IMR-90 (cell line): ENCODE data around the gene NUB1. TPM values are rescaled to one million over a fixed set of nuclear protein-coding genes. Genes with fewer than 3 reads are reported as not detected.

Source experiments
- ATAC-seq: fragments of 200-7000 bp; cut with Tn5 transposase; 2 replicates; pipeline ENCODE4 v1.9.1; 2020; ENCODE audit warnings: low read depth, mild to moderate bottlenecking, moderate library complexity
- BruUV-seq: library from RNA; stranded (reverse); fragments of 400-500 nt; replicated peaks from 2 replicates; lab custom pipeline; 2021; lab: Mats Ljungman, UMichigan
- CTCF ChIA-PET: fragments of 300-600 bp; formaldehyde crosslinking; extraction: SDS; loops from one replicate; lab custom pipeline; 2021; ENCODE audit warnings: antibody characterized with exemption; lab: Yijun Ruan, JAX
- POLR2A ChIA-PET: fragments of 300-600 bp; sonication (Branson Sonifier 250); formaldehyde crosslinking; loops from one replicate; lab custom pipeline; 2022; ENCODE audit warnings: antibody characterized with exemption; ENCODE audit not compliant: unreplicated experiment; lab: Charles Lee
- DNase-seq: peaks from one replicate; pipeline ENCODE4 v3.0.0; 2013
- H2AFZ ChIP-seq: replicated peaks from 2 replicates; pipeline ENCODE3; 2013; ENCODE audit warnings: low read length, mild to moderate bottlenecking; ENCODE audit not compliant: poor library complexity
- H2AK5ac ChIP-seq: 2 replicates; pipeline ENCODE4 v1.6.1; 2013; ENCODE audit warnings: low read depth, low read length, inconsistent platforms
- H2AK9ac ChIP-seq: replicated peaks from 2 replicates; pipeline ENCODE3; 2013; ENCODE audit warnings: mild to moderate bottlenecking, low read depth, low read length, moderate library complexity; ENCODE audit not compliant: poor library complexity
- H2BK120ac ChIP-seq: 2 replicates; pipeline ENCODE4 v1.6.1; 2013; ENCODE audit warnings: low read depth, low read length, inconsistent platforms
- H2BK15ac ChIP-seq: 3 replicates; pipeline ENCODE4 v1.6.1; 2013; ENCODE audit warnings: low read depth, low read length, inconsistent platforms
- H2BK20ac ChIP-seq: 2 replicates; pipeline ENCODE4 v1.6.1; 2013; ENCODE audit warnings: low read depth, mild to moderate bottlenecking, inconsistent platforms, low read length, moderate library complexity
- H2BK5ac ChIP-seq: 2 replicates; pipeline ENCODE4 v1.6.1; 2013; ENCODE audit warnings: mild to moderate bottlenecking, low read depth, low read length, inconsistent platforms; ENCODE audit not compliant: poor library complexity, severe bottlenecking
- H3K14ac ChIP-seq: replicated peaks from 2 replicates; pipeline ENCODE4 v1.6.1; 2013; ENCODE audit warnings: low read depth, low read length, inconsistent platforms
- H3K18ac ChIP-seq: 2 replicates; pipeline ENCODE4 v1.6.1; 2013; ENCODE audit warnings: low read depth, low read length, control low read depth
- H3K23ac ChIP-seq: 2 replicates; pipeline ENCODE4 v1.6.1; 2013; ENCODE audit warnings: low read depth, low read length, inconsistent platforms
- H3K27ac ChIP-seq: 2 replicates; pipeline ENCODE4 v1.5.1; 2013; ENCODE audit warnings: mild to moderate bottlenecking, control low read depth, low read length; ENCODE audit not compliant: insufficient read depth
- H3K27me3 ChIP-seq: 2 replicates; pipeline ENCODE4 v1.6.1; 2013; ENCODE audit warnings: low read length; ENCODE audit not compliant: control insufficient read depth, insufficient read depth
- H3K36me3 ChIP-seq: 2 replicates; pipeline ENCODE4 v1.6.1; 2013; ENCODE audit warnings: low read length, mixed read lengths; ENCODE audit not compliant: control insufficient read depth, insufficient read depth
- H3K4ac ChIP-seq: 2 replicates; pipeline ENCODE4 v1.6.1; 2013; ENCODE audit warnings: low read depth, low read length, inconsistent platforms
- H3K4me1 ChIP-seq: 2 replicates; pipeline ENCODE4 v1.6.1; 2013; ENCODE audit warnings: low read length, mixed read lengths; ENCODE audit not compliant: control insufficient read depth, insufficient read depth
- H3K4me2 ChIP-seq: 2 replicates; pipeline ENCODE4 v1.6.1; 2013; ENCODE audit warnings: low read depth, mild to moderate bottlenecking, control low read depth, low read length, moderate library complexity
- H3K4me3 ChIP-seq: 2 replicates; pipeline ENCODE4 v1.5.1; 2013; ENCODE audit warnings: low read depth, mild to moderate bottlenecking, control low read depth, low read length, moderate library complexity; ENCODE audit not compliant: insufficient read depth
- H3K56ac ChIP-seq: 2 replicates; pipeline ENCODE4 v1.6.1; 2013; ENCODE audit warnings: low read length, inconsistent platforms; ENCODE audit not compliant: insufficient read depth; ENCODE audit errors: extremely low read depth
- H3K79me1 ChIP-seq, 2 experiments: 2 replicates each; pipeline ENCODE4 v1.6.1; 2013; ENCODE audit warnings: low read length in 2 of 2, inconsistent platforms in 1 of 2, low read depth in 1 of 2
- H3K9ac ChIP-seq: 2 replicates; pipeline ENCODE4 v1.6.1; 2013; ENCODE audit warnings: low read depth, low read length, control low read depth
- H3K9me1 ChIP-seq: 2 replicates; pipeline ENCODE4 v1.6.1; 2013; ENCODE audit warnings: low read length, inconsistent platforms; ENCODE audit not compliant: insufficient read depth
- H3K9me3 ChIP-seq: 2 replicates; pipeline ENCODE4 v1.6.1; 2013; ENCODE audit warnings: low read length; ENCODE audit not compliant: control insufficient read depth, insufficient read depth
- H4K20me1 ChIP-seq: 2 replicates; pipeline ENCODE4 v1.6.1; 2013; ENCODE audit warnings: low read length, inconsistent platforms; ENCODE audit not compliant: insufficient read depth
- H4K5ac ChIP-seq: 2 replicates; pipeline ENCODE4 v1.6.1; 2013; ENCODE audit warnings: mild to moderate bottlenecking, low read depth, low read length, control low read depth
- H4K8ac ChIP-seq, 2 experiments: 2 replicates each; pipeline ENCODE4 v1.6.1; 2013; ENCODE audit warnings: low read depth in 2 of 2, low read length in 2 of 2, control low read depth in 1 of 2, inconsistent platforms in 1 of 2
- H4K91ac ChIP-seq: 2 replicates; pipeline ENCODE4 v1.6.1; 2013; ENCODE audit warnings: low read depth, low read length, inconsistent platforms; ENCODE audit not compliant: insufficient read depth
- BHLHE40 ChIP-seq: fragments of 150-350 bp; IDR thresholded peaks from 2 replicates; pipeline ENCODE4 v1.6.1; 2016; ENCODE audit warnings: mild to moderate bottlenecking, low read depth, low read length
- CEBPB ChIP-seq: IDR thresholded peaks from 2 replicates; pipeline ENCODE4 v1.6.1; 2012; ENCODE audit warnings: low read depth, low read length, improper control_type of control experiment
- CHD1 ChIP-seq: IDR thresholded peaks from 2 replicates; pipeline ENCODE4 v1.6.1; 2012; ENCODE audit warnings: low read depth, low read length, improper control_type of control experiment
- CTCF ChIP-seq: conservative IDR thresholded peaks from 2 replicates; pipeline ENCODE4 v1.5.1; 2012; ENCODE audit warnings: mild to moderate bottlenecking, low read depth, low read length, improper control_type of control experiment
- FOS ChIP-seq: fragments of 150-350 bp; IDR thresholded peaks from 2 replicates; pipeline ENCODE4 v1.6.1; 2016; ENCODE audit warnings: low read depth, low read length
- MAZ ChIP-seq: IDR thresholded peaks from 2 replicates; pipeline ENCODE4 v1.6.1; 2012; ENCODE audit warnings: low read depth, mild to moderate bottlenecking, low read length, improper control_type of control experiment, moderate library complexity, borderline replicate concordance
- MXI1 ChIP-seq: IDR thresholded peaks from 2 replicates; pipeline ENCODE4 v1.6.1; 2012; ENCODE audit warnings: low read depth, mild to moderate bottlenecking, low read length, moderate library complexity, borderline replicate concordance
- NFE2L2 ChIP-seq: fragments of 150-350 bp; IDR thresholded peaks from 2 replicates; pipeline ENCODE4 v1.6.1; 2016; ENCODE audit warnings: low read depth, mild to moderate bottlenecking, low read length
- RCOR1 ChIP-seq: IDR thresholded peaks from 2 replicates; pipeline ENCODE4 v1.6.1; 2012; ENCODE audit warnings: mild to moderate bottlenecking, low read length, improper control_type of control experiment; ENCODE audit not compliant: insufficient replicate concordance
- RFX5 ChIP-seq: IDR thresholded peaks from 2 replicates; pipeline ENCODE4 v1.8.0; 2012; ENCODE audit warnings: low read depth, mild to moderate bottlenecking, low read length, moderate library complexity
- USF2 ChIP-seq: fragments of 150-350 bp; IDR thresholded peaks from 2 replicates; pipeline ENCODE4 v1.6.1; 2017; ENCODE audit warnings: mild to moderate bottlenecking, antibody characterized with exemption, low read length, low read depth
- WGBS, 2 experiments: methylation state at CpG; one replicate each; pipeline versions ENCODE4 v1.1.5 to v1.1.7; 2013; ENCODE audit warnings: missing lambda C conversion rate in 2 of 2; ENCODE audit not compliant: insufficient read length in 1 of 2; ENCODE audit errors: extremely low coverage in 2 of 2; 5-methylcytosine and 5-hydroxymethylcytosine counted together
- dilution Hi-C: fragments of 300-500 bp; cut with HindIII; formaldehyde crosslinking; loops from one replicate; pipeline ENCODE4 v1.14.3; 2018; ENCODE audit warnings: low sequenced_read_pairs; ENCODE audit not compliant: unreplicated experiment
- in situ Hi-C: fragments of 300-500 bp; cut with MboI; formaldehyde crosslinking; loops from 3 replicates; pipeline ENCODE4 v1.14.3; 2019; ENCODE audit warnings: low sequenced_read_pairs, inconsistent platforms, mixed read lengths
- intact Hi-C: fragments of 100-400 bp; cut with micrococcal nuclease; formaldehyde crosslinking; loops from 2 replicates; pipeline ENCODE4 v1.10.0; 2022
- polyA plus RNA-seq, 3 experiments: library from polyadenylated mRNA; depleted of rRNA; stranded (reverse); fragments of >200 nt; gene quantifications; 2 replicates each; pipeline ENCODE4 v1.2.3, GENCODE V29; 2012; ENCODE audit warnings: low replicate concordance in 1 of 3
- total RNA-seq: library from RNA; depleted of rRNA; stranded (reverse); fragments of >200 nt; gene quantifications from 2 replicates; pipeline ENCODE4 v1.2.3, GENCODE V29; 2012

The NUB1 gene
- total and polyA plus RNA-seq, 2 of the 4 experiments (the other 2 are of a cell fraction): 20.1 to 29.7 TPM

DNA sequence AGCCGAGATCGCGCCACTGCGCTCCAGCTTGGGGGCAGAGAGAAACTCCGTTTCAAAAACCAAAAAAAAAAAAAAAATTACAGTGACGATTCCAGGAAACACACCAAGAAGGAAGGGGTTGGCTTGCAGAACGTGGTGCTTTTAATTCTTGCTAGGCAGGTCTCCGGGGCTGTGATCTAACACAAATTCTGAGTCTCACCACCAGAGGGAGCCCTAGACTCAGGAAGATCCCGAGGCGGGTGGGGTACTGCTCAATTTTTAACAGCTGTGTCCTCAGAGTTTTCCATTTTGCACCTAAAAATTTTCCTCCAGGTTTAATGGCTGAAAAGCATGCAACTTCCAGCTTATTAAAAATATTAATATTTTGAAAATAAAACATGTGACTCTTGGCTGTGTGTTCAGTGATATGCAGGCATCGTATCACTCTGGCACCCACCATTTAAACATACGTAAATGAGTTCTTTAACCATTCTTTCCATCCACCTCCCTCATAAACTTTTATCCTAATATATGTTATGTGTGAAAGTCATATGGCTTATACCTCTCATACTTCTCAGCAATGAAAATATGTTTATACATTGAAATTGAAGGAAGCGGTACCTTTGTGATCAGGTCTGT lies 26.5 kb upstream of the NUB1 start (continued):
- no peak for TF ChIP-seq RFX5

DNA sequence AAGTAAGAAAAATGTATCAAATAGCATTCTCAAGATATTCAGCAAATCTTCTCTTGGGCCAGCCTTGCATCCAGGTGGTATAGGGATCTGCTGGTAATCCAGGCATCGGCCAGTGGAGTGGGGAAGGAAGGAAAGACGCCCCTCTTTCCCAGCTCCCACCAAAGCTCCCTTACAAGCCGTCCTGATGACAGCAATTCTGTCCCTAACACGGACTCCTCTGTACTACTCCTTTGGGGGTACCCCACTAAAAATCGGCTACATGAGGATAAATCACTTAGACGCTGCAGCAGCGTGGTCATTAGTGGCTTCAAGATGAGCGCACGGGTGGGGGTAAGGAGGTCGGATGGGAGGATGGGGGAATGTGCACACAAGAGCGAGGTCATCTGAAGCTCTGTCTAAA lies 24.7 kb upstream of the NUB1 start:
- no peaks in the 10 kb centered on the region for H3K36me3 ChIP-seq
- H2BK120ac ChIP-seq: no peak overlapping the region
- CTCF ChIA-PET: interaction anchor here (1.1 to 3.9 kb wide), 2 partner anchors 35 to 132 kb away, joined by 5 to 38 read pairs; no protein-coding TSS in a partner anchor
- H2AK9ac ChIP-seq: no peak overlapping the region
- H3K14ac ChIP-seq: no peak overlapping the region
- no peak overlapping the region for H3K27ac ChIP-seq
- H3K9ac ChIP-seq: no peak overlapping the region
- H3K18ac ChIP-seq: no peak overlapping the region
- DNase-seq: no peak
- POLR2A ChIA-PET: no interaction called here
- no peak overlapping the region for H4K8ac ChIP-seq
- H3K4me2 ChIP-seq: no peak overlapping the region
- H2BK20ac ChIP-seq: no peak overlapping the region
- no peak overlapping the region for H3K56ac ChIP-seq
- no peak overlapping the region for H3K4me3 ChIP-seq
- WGBS, 2 experiments: no CpG with 5 or more reads among the region's 11 CpGs
- intact Hi-C loops (no loop called here), in situ Hi-C loops (loop anchor here (5.0 kb wide), 1 partner anchor 35 kb away; no protein-coding TSS in a partner anchor), dilution Hi-C loops (no loop called here)
- H3K23ac ChIP-seq: no peak overlapping the region
- peaks cover 11% of the 10 kb centered on the region for H3K27me3 ChIP-seq
- no peak overlapping the region for H4K91ac ChIP-seq
- H4K5ac ChIP-seq: no peak overlapping the region
- H2BK15ac ChIP-seq: no peak overlapping the region
- H2BK5ac ChIP-seq: no peak overlapping the region
- no peak overlapping the region for H3K4ac ChIP-seq
- no TSS peak for BruUV-seq
- H3K79me1 ChIP-seq: no peaks in the 10 kb centered on the region
- H3K9me1 ChIP-seq: peaks cover 6% of the 10 kb centered on the region
- peaks cover 21% of the 10 kb centered on the region for H3K9me3 ChIP-seq
- TF ChIP-seq BHLHE40: no peak
- no peak for TF ChIP-seq USF2
- no peak for TF ChIP-seq CTCF
- no peak for TF ChIP-seq FOS
- TF ChIP-seq CEBPB: no peak
- no peak for TF ChIP-seq NFE2L2
- no peak for TF ChIP-seq CHD1
- no peak for TF ChIP-seq RCOR1
- no peak for TF ChIP-seq MXI1
- no peak for TF ChIP-seq MAZ
- no peak for ATAC-seq
- H3K4me1 ChIP-seq: peaks cover 4% of the 10 kb centered on the region; the same call in 1 of the 2 replicates
- H2AK5ac ChIP-seq: no peak overlapping the region
- H4K20me1 ChIP-seq: no peaks in the 10 kb centered on the region
- no peak overlapping the region for H2AFZ ChIP-seq
